HPDE6-E6E7 (cell line): ENCODE measurements around the gene OSBPL3.
A peak's percentile ranks its signal among the peaks of the same experiment; 100 is the strongest.

Source experiments
- DNase-seq: peaks from one replicate; pipeline ENCODE4 v3.0.0; 2011; ENCODE audit warnings: missing footprints; ENCODE audit errors: extremely low spot score

The OSBPL3 gene

DNA sequence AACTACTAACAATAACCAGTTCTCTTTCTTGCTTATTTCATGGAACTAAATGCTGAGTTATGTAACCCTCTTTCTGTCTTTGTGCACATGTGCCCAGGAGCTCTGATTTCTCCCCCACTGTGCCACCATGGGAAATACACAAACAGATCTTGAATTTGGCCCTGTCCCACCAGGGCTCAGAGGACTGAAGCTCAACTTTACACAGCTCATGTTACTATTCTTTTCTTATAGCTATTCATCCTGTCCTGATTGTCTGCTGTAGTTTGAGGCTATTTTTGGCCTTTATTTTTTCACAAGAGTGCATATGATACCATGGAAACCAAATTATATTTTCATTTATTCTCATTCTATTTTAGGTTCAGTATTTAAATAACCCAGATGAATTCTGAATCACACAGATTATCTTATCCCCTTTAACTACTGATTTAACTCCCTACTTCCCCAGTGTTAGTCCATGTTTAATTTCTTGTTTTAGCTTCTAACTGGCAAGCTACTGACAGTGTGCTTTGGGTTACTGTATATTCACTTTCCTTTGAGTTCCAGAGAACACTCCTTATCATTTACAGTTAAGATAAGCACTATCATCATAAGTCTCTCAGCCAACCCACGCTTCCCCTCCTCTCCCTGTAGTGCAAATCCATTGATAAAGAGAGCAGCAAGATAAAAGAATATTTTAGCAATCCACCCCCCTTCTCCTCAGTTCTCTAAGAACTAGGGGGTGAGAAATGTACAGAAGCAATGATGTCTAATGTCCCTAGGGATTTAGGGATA is 150.9 kb downstream of the OSBPL3 start:
- DNase-seq: no peak

DNA sequence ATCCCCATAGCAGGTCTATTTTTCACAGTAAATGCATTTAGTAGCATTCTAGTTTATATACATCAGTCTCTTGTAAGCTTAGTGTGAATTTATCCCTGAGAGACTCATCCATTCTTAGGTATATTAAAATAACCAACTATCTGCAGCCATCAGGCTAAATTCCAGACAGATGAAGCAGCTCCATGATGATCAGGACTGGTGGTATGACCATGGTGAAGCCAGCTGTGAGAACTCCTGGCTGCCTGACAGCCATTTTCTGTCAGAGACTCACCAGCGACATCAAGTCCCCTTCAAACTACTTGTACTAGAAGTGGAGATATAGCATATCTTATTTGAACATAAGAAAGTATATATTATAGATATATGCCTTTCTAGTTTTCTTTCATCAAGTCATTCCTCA is 152.4 kb downstream of the OSBPL3 start:
- no peak for DNase-seq

DNA sequence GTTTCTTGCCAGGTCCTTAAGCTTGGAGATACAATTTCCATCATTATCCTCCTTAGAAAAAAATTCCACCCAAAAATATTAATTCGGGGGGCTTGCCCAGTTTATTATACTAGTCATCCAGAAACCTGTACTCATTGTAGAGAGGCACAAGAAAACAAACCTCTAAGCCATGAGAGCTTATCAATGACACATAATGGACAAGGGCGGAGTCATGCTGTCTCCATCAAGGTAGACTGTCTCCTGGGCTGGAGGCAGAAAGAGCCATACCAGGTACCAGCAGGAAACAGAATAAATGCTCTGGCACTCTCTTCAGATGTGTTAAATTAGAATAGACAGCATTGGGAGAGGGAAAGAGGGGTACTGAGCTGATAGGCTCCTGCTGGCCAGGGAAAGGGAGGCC is 153.0 kb downstream of the OSBPL3 start:
- DNase-seq: no peak

DNA sequence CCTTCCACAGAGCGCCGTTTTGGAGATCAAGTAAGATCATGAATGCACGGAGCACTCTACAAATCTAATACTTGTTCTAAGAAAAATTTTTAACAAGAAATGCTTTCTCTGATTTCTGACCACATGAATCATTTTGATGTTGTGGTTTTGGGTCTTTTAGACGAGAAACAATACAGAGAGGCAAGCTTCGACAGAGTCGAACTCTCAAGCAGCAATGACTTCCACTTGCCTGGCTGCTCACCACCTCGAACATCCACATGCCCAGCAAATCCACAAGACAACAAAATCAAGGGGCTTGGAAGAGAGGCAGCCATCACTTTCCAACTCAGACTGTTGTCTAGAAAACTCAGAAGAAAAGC is 153.3 kb downstream of the OSBPL3 start:
- DNase-seq: no peak

DNA sequence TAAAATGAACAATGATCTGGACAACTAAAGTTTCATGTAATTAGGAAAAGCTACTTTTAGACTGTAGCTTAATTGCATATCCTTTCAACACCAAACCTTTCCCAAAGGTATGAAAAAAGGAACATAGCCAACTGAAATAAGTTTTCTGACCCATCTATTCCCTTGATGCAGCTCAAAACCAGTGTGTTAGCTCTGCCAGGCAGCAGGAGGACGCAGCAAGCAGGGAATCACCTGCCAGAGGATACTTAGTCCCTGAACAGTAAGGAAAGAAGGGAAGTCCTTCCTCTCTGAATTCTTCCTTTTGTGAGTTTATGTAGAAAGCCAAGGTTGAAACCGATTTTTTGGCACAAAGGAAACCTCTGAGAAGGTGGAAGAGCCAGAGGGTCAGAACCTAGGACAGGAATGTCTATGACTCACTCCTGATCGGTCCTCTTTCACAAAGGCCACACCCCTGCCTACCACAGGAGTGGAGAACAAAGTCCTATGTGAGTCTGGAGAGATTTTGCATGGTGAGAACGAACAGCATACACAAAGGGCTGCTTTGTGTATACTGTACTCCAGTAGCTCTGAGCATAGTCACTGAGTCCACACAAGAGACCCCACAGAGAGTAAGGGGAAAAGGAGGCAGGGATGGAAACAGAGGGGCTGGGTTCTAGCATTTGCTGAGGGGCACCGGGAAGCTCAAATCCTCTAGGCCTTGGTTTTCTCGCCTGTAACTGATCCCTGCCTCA is 153.9 kb downstream of the OSBPL3 start:
- peak; percentile 70 for DNase-seq

DNA sequence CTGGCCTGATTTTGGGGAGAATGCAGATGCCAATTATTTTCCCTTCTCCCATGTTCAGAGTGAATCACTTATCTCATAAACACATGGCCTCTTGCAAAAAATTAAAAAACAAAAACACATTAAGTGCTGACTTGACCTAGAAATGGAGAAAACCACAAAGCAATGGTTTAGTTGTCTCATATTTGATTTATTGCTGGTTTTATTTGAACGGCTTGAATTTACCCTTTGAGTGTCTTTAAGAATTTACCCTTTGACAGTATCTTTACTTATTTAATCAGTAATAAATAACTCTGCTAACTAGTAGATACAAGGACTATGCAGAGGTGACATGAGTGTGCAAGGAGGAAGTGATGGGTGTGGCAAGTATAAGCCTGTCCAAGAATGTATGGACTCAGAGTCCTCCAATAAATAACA is 154.6 kb downstream of the OSBPL3 start:
- peak; percentile 23 for DNase-seq

DNA sequence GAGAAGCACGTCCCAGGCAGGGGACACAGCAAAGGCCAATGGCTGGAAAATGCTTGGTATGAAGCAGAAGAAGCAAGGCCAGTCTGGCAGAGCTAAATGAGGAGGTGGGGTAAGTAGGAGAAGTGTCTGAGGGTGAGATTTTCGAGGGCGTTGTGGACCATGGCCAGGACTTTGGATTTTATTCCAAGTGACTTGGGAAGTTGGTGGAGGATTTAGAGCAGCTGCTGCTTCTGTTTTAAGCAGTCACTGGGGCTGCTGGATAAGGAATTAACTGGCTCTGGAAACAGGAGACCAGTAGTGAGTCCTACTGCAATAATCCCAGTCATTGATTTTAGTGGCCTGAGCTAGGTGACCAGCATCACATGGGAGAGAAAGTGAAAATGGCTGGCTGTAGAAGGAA is 155.1 kb downstream of the OSBPL3 start:
- DNase-seq: no peak

DNA sequence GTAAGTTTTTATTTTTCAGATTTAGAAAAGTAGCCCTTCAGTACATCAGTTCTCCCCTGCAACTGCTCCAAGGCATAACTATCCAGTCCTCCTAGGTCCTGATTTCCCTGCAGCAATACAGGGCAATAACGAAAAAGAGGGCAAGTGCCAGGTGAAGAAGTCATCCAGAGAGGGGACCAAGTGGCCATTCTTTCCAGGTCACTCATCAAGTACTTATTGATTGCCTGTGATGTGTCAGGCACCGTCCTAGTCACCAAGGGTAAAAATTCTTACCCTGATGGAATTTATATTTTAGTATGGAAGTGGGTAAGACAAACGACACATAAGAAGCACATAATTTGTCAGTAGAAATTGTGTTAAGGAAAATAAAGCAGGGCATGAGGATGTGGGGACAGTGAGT is 155.6 kb downstream of the OSBPL3 start:
- DNase-seq: no peak

DNA sequence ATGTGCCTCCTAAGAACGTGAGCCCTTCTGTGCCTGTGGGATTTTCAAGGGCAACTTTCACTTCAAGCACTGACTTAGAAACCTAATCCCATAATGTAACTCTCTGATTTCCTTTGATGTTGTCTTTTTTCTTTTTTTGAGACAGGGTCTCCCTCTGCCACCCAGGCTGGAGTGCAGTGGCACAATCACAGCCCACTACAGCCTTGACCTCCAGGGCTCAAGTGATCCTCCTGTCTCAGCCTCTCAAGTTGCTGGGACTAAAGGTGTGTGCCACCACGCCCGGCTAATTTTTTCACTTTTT is 158.3 kb downstream of the OSBPL3 start:
- DNase-seq: no peak

DNA sequence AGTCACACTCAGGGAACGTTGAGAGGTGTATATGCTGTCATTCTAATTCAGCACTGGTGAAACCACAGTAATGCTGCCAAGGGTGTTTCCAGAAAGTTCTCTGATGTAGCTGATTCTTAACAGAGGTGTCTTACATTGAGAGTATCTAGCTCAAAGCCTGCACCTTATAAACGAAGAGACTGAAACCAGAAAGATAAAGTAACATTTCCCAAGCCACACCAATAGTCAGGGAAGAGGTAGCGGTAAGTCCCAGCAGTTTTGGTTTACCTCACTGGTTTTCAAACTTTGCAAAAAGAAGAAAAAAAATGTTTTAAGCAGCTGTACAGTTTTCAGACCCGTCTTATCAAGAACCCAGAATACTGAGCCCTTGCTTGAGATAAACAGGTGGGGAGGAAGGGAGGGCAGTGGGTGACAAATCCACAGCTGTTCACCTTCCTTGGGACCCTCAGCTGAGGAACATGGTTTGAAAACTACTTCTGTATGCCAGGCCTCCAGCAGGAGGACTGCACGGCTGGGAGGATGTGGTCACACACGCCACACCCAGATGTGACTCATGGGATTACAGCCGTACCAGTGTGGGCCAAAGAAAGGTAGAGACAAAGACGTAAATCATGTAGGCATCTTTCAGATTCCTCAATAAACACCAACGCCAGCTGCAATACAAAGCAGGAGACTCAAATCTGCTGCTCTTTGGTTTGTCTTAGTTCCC is 158.8 kb downstream of the OSBPL3 start:
- peak; percentile 90 for DNase-seq

DNA sequence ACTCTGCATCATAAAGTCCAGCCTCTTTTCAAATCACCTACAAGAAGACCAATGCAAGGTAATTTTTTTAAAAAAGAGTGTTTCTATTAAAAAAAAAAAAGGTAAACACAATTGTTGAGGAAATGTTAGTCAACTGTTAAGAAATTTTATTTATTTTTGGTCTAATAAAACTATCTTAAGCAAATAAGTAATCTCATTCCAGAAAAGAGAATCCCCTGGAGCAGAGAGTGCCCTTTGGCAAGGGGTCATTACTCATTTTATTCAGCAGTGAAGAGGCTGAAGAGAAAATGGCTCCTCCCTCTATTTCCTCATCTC is 159.3 kb downstream of the OSBPL3 start:
- DNase-seq: no peak

DNA sequence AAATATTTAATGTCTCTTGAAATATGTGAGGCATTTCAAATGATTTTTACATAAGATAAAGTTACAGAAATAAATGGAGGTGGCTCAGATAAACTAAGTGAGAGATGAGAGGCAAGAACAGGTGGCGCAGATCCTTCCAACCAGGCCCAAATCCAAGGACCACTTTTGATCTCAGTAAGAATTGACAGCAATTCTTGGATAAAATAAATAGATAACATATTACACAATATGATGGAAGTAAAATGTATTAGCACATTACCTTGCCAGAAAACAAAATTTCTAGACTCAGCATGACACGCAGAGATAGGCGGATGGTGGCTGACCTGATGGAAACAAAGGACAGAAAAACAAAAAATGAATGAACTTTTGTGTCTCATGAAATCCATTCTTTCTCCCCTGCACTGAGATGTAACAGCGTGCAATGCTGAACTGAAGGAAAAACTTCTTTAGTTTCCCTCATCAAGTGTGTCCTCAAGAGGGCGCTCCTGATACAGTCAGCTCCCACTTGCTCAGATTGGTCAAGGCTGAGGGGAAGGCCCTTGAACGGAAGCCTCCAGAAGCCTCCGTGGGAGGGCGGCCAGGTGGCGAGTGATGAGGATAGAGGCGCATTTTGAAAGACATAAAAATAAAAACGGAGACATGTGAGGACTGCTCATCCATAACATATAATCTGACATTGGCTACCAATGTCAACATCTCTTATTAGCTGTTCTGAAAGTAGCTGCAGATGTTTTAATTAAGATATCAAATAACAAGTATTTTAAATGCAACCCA is 159.9 kb downstream of the OSBPL3 start:
- peak; percentile 57 for DNase-seq

DNA sequence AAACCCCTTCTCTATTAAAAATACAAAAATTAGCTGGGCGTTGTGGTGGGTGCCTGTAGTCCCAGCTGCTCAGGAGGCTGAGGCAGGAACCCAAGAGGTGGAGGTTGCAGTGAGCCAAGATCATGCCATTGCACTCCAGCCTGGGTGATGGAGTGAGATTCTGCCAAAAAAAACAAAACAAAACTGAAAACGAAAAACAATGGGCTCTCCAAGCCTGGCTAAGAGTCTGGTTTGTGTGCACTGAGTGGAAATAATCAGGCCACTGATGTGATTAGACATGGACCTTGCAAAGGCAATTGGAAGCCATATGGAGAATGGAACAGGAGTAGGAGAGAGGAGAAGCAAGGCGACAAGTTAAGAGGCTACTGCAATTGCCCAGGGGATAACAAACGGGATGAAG is 162.6 kb downstream of the OSBPL3 start:
- DNase-seq: no peak

DNA sequence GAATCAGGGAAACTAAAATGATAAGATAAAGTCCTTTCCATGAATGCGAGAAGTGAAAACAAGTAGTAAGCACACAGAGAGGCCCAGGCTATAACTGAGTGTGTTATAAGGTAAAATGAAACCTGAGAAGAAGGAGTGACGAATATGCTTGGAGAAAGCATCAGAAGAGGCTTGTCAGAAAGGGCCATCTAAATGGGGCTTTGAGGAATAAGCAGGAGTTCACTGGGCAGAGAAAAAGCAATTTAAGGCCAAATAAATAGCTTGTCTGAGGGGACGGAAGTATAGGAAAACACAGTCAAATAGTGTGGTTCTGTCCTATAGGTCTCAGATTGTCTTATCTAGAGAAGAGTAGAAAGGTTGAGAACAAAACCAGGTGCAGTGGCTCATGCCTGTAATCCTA is 163.1 kb downstream of the OSBPL3 start:
- DNase-seq: no peak

DNA sequence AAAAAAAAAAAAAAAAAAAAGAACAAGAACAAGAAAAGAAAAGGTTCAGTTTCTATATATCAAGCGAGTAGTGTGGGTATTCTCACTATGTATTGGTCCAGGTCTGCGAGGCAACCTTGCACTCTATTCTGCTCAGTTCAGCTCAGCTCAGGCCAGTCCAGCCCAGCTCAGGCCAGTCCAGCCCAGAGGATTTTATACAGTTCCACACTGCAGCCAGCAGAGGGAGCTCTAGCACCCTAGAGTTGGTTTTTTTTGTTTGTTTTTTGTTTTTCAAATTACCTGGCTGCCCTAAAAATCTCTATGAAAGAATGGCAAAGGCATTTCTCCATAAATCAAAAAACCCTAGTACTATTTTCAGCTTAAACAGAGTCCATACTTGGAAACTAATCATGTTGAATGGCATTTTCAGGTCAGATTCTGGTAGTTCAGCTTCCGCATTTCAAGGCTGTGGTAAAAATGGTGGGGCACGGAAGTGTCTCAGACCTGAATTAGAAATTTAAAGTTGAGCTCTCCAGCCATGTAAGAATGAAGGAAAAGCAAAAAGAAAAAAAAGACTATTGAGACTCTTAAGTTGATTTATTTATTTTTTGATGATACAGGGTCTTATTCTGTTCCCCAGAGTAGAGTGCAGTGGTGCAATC is 167.6 kb downstream of the OSBPL3 start:
- DNase-seq: no peak

DNA sequence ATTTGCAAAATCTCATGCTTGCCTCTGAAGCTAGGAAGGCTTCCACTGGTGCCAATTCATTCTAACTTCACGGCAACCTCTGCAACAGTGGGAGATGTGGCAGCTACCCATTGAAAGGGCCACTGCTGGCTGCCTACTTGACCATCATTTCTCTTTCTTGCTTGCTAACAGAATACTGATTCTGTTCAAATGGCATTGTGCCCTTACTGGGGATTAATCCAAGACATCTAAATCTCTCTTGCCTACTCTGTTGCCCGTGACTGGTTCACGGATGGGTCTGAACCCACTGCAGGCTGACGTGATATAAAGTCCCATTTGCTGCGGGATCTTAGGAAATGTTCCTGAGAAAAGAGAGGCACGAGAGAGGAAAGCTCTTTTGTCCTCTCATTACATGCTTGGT is 171.5 kb downstream of the OSBPL3 start:
- no peak for DNase-seq

DNA sequence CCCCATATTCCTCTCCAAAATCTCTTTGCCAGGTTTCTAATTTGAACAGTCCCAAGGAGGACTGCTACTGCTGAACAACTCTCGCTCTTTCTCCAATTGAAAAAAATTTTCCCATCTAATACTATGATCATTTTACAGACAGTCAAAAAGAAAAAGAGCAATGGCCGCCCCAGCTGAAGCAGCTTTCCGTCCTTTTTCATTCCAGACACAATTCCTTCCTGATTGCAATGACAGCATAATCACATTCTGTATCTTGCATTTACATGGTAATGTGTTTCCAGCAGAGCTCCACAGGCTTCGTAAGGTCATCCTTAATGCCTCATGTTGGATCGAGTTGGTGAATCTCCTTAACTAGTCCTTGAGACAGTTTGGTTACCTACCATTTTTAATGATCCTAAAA is 177.7 kb downstream of the OSBPL3 start:
- no peak for DNase-seq

DNA sequence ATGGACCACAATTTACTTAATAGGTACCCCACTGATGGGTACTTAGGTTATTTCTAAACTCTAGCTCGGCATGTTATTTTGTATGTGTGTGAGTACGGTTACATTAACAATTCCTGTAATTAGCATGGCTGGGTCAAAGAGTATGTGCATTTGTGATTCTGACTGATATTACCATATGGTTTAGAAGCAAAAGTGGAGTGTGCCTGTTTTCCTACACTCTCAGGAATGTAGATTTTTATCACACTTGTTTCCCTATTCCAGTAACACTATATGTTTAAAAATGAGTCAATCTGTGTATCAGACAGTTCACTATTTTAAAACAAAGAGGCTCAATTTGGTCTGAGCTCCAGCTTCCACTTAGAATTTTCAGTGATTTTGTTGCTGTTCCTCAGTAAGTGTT is 178.1 kb downstream of the OSBPL3 start:
- no peak for DNase-seq

DNA sequence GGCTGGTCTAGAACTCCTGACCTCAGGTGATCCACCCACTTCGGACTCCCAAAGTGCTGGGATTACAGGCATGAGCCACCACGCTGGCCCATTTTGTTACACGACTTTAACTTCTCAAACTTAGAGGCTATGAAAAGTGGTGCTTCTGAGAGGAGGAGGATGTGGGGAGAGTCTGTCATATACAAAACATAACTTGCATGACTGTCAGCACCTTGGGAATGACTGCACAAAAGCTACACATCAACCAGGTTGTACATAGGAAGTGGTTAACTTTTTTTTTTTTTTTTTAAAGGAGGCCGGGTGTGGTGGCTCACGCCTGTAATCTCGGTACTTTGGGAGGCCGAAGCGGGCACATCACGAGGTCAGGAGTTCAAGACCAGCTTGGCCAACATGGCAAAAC is 179.3 kb downstream of the OSBPL3 start:
- DNase-seq: no peak

DNA sequence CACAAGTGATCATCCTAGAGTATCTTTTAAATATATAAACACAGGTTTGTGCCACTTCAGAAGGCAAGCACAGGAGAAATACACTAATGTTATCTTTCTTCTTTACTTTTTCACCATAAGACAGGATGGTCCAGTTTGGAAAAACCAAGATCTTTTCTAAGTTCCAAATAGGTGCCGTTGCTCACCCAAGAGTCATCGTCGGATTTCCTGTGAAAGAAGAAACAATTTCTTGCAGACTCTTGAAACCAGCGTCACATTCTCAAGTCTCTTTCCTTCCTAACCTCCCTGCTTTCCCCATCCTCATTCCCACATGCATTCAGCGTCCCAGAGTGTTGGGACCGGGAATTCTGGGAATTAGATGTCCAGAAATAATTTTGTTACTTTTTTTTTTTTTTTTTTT is 179.9 kb downstream of the OSBPL3 start:
- no peak for DNase-seq

DNA sequence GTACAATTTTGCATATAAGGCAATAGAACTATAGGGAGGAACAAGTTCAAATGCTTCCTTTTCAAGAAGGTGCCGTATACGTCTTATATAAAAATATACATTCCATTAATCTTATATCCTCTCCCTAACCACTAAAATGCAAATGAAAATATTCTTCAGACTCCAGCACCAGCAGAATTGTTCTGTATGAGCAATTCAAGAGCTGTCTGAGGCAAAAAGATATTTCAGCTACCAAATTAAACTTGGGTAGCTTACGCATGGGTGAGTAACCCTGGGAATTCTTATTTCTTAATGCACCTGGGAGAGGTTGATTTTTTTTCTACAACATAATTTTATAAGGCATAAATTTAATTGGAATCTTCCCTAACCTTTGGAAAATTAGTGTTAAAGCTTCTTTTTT is 180.5 kb downstream of the OSBPL3 start:
- no peak for DNase-seq

DNA sequence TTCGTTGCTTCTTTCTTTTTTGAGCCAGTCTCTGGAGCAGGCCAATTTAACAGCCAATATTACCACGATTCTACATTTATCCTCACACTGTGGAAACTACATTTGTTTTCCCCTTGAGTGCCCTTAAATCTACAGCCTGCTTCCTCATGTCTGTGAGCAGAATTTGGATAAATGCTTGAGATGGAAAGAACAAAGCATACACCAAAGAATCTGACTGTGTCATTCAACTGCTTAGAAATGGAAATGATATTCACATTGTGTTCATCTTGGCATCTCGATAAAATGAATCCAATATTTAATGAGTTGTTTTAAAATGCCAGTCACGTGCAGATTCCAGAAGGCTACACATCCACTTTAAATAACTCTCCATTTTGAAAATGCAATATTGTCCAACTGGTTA is 181.7 kb downstream of the OSBPL3 start:
- DNase-seq: no peak
